Activated CD8-positive, alpha-beta memory T cell treated with anti-CD3 and anti-CD28 coated beads, Interleukin-2, amount 50 U/mL, for 1 hour (primary cell): ENCODE measurements around the gene MSGN1.
"Not testable (repeated sequence)": the region's sequence is repeated elsewhere in the genome, so short reads cannot be mapped to it uniquely, and the experiment has no call there.

Experiments used
- DNase-seq: peaks from one replicate; pipeline ENCODE4 v3.0.0-alpha.2; 2020; ENCODE audit errors: extremely low read depth

The MSGN1 gene

GRCh38 chr2:17805717-17806363, 10.4 kb upstream of the MSGN1 start:
- no peak for DNase-seq

- no peak for DNase-seq
Measured at GRCh38 chr2:17813010-17813741, 3.1 kb upstream of the MSGN1 start.

- DNase-seq: no peak
Measured at GRCh38 chr2:17813742-17814473, 2.4 kb upstream of the MSGN1 start.

GRCh38 chr2:17814601-17815000, 1.7 kb upstream of the MSGN1 start:
- DNase-seq: no peak

- DNase-seq: no peak
Measured at GRCh38 chr2:17815468-17816184, 634 bp upstream of the MSGN1 start.

GRCh38 chr2:17818235-17818815, 2.1 kb downstream of the MSGN1 start:
- no peak for DNase-seq

GRCh38 chr2:17821080-17821479, 4.8 kb downstream of the MSGN1 start:
- DNase-seq: no peak

GRCh38 chr2:17821535-17822444, 5.5 kb downstream of the MSGN1 start:
- no peak for DNase-seq

GRCh38 chr2:17822445-17823117, 6.3 kb downstream of the MSGN1 start:
- DNase-seq: no peak

- DNase-seq: not testable (repeated sequence)
Measured at GRCh38 chr2:17823646-17824045, 7.4 kb downstream of the MSGN1 start.

- no peak for DNase-seq
Measured at GRCh38 chr2:17827316-17827715, 11.1 kb downstream of the MSGN1 start.

GRCh38 chr2:17827785-17828184, 11.5 kb downstream of the MSGN1 start:
- no peak for DNase-seq

- no peak for DNase-seq
Measured at GRCh38 chr2:17830053-17831034, 14.1 kb downstream of the MSGN1 start.

- no peak for DNase-seq
Measured at GRCh38 chr2:17835516-17835915, 19.3 kb downstream of the MSGN1 start.

- no peak for DNase-seq
Measured at GRCh38 chr2:17839959-17840358, 23.7 kb downstream of the MSGN1 start.

GRCh38 chr2:17843457-17843856, 27.2 kb downstream of the MSGN1 start:
- no peak for DNase-seq

GRCh38 chr2:17845806-17846205, 29.5 kb downstream of the MSGN1 start:
- DNase-seq: no peak

GRCh38 chr2:17846676-17847075, 30.4 kb downstream of the MSGN1 start:
- no peak for DNase-seq

- no peak for DNase-seq
Measured at GRCh38 chr2:17847236-17847635, 31.0 kb downstream of the MSGN1 start.
